Measurements from ENCODE around the gene RFPL4AL1.

Gene RFPL4AL1

GRCh38 chr19:55813906-55814305 is 45.0 kb downstream of the RFPL4AL1 start:
- Histone ChIP-seq H3K4me3 (no peak overlapping the region), H3K27ac (no peak overlapping the region)

- H3K27ac ChIP-seq: no peak overlapping the region
- no peak overlapping the region for H3K4me3 ChIP-seq
Measured at GRCh38 chr19:55820037-55820436, 51.1 kb downstream of the RFPL4AL1 start.

All from skin epidermis (tissue), 12 donors.